Measurements from ENCODE around the gene ERGIC1.

ERGIC1 gene

GRCh38 chr5:172903790-172904189 is 69.7 kb downstream of the ERGIC1 start:
- no peak for DNase-seq

GRCh38 chr5:172904312-172904642 is 70.2 kb downstream of the ERGIC1 start:
- no peak for DNase-seq

DNA sequence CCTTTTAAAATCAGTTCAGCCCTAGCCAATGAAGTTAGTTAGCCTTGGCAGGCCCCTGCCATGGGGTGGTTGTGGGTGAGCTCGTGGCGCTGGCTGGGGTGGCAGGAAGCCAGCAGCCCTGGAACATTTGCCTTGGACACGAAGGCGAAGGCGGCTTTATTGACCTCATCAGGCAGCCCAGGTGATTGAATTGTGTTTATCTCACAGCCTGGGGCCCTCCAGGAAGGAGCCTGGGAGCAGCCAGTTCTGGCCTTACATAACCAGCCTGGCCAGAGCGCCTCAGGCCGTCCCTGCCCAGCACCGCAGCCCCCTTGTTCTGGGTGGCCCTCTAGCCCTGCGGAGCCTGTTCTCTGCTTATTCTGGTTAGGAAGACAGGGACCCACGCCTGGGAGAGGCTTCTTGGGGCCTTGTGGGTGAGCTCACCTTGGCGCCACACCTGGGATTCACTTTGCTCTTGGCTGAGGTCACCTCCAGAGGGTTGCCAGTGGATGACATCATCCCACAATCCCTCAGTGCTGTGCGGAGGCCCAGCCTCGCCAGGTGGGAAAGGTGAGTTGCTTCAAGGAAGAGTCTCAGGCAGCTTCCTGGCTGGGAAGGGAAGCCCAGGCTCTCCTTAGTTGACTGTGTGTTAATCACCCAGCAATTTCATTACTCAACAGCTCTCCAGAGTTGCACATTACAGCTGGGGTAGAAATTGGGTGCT is 70.7 kb downstream of the ERGIC1 start:
- DNase-seq: no peak

- DNase-seq: no peak
Observed at GRCh38 chr5:172905346-172906140, 71.5 kb downstream of the ERGIC1 start.

DNA sequence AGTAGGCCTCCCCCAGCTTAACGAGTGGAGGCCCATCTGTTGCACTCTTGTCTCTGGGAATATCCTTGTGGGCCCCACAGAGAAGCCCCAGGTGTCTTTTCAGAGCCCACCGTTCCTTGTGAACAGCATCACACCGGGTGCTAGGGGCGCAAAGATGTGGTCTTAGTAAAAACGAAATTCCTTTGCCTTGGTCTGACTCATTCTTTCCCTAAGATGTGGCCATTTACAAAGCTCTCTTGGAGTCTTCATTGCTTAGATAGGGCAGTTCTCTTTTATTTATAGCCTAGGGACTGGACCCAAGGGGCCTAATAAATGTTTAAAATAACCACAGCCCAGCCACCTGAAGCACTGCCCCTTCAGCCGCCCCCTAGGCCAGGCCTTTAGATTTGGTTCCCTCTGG is 72.4 kb downstream of the ERGIC1 start:
- DNase-seq: no peak

- no peak for DNase-seq
Observed at GRCh38 chr5:172906888-172907287, 72.8 kb downstream of the ERGIC1 start.

- DNase-seq: no peak
Observed at GRCh38 chr5:172907657-172908056, 73.6 kb downstream of the ERGIC1 start.

DNA sequence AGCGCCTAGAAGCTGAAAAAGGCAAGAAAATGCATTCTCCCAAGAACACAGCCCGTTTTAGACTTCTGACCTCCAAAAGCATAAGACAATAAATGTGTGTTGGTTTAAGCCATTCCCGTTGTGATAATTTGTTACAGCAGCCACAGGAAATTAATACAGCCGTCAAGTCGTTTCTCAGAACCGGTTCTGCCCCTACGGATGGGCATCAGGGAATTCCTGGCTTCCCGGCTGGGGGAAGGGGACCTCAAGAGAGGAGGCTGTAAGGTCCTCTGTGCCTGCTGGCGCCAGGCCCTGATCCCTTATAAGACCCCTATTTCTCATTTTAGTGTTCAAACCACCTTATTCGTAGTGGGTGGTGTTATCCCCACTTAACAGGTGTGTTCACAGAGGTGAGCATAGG is 74.6 kb downstream of the ERGIC1 start:
- DNase-seq: no peak

DNA sequence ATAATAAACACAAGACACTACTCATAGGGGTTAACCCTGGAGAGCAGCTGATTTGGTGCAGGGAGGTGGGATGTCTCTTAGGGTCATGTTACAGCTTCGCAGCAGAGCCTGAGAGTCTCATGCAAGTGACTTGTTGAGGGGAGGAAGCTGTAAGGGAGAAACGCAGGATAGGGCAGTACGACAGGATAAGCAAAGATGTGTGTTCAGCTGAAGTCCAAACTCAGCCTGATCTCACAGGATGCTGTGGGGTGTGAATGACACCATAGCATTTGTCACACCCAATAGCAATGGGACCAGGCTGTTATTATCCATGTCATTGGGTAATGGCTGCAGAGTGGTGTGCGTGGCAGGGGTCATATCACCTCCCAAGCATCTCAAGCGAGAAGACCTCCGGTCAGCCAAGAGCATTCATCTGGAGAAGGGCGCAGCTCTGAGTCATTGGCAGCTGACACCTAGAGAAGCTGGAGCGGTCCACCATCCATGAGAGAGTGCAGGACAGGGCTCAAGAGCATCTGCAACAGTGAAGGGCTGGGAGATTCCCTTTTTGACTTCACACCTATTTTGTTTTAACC is 76.0 kb downstream of the ERGIC1 start:
- no peak for DNase-seq

DNA sequence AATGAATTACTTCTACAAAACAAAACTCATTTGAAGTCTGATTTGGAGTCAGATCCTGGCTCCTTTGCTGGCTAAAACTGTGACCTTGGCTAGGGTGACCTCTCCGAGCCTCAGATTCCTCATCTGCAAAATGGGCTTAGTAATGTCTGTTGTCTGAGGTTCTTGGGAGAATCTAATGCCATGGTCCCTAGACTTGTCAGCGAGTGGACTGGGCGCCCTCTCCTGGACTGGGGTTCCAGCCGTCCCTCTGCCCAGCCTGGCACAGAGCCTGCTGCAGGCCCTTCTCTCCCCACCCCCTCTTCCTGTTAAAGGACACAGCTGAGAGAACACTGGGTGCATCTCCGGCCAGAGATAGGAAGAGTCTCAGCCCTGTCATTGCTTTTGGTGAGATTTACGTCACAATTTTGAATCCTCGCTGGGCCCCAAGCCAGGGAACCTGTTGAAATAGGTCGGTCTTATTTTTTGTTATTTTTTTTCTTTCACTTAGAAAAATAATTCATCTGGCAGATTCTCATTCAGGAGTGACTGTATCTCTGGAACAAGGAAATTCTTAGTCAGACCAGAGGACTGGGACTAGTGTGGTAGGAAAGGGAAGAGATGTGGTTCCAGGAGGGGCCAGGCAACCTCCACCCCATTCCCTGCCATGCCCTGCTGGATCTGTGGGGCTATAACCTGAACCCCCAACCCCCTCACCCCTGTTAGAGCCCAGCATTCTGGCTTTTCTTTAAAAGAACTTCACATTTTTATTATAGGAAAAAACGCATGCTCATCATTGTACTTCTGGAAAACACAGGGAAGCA is 77.0 kb downstream of the ERGIC1 start:
- peak; percentile 36 for DNase-seq

DNA sequence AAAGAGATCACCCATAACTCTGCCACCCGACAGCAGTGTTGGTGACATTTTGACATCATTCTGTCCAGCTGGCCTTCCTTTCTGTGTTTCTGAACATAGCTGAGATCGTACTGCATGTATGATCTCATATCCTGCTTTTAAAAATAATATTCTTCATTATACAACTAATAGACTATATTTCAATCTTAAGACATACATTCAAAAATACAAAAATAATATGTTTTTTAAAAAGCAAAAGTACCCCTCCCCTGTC is 77.5 kb downstream of the ERGIC1 start:
- DNase-seq: no peak

DNA sequence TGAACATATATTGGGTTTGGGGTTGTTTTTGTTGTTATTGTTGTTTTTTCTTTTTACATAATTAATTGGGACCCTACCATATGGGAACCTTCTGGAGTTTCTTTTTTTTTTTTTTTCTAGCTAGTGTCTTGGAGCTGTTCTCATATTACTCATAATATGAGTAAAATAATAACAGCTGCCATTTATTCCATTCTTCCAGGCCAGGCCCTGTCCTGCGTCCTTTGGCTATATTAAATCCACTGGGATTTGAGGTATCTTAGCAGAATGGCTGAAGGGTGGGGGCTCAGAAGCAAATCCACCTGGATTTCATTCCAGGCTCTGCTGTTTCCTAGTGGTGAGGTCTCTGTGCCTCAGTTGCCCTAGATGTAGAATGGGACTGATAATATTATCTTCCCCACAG is 77.9 kb downstream of the ERGIC1 start:
- DNase-seq: no peak

- DNase-seq: no peak
Observed at GRCh38 chr5:172913117-172913850, 79.2 kb downstream of the ERGIC1 start.

DNA sequence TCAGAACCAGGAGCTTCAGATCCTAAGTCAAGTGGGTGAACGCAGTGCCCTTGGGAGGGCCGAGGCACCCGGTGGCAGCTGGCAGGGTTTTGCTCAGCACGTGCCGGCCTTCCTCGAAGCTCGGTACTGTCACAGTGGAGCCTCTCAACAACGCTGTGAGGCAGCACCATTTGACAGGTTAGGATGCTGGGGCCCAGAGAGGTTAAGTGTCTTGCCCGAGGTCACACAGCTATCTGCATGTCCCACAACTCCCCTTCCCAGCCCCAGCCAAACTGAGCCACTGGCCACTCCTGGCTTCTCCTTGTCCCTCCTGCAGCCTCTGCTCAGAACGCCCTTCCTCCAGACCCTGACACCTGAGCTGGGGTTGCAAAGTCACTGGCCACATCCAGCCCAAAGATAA is 81.5 kb downstream of the ERGIC1 start:
- DNase-seq: no peak

DNA sequence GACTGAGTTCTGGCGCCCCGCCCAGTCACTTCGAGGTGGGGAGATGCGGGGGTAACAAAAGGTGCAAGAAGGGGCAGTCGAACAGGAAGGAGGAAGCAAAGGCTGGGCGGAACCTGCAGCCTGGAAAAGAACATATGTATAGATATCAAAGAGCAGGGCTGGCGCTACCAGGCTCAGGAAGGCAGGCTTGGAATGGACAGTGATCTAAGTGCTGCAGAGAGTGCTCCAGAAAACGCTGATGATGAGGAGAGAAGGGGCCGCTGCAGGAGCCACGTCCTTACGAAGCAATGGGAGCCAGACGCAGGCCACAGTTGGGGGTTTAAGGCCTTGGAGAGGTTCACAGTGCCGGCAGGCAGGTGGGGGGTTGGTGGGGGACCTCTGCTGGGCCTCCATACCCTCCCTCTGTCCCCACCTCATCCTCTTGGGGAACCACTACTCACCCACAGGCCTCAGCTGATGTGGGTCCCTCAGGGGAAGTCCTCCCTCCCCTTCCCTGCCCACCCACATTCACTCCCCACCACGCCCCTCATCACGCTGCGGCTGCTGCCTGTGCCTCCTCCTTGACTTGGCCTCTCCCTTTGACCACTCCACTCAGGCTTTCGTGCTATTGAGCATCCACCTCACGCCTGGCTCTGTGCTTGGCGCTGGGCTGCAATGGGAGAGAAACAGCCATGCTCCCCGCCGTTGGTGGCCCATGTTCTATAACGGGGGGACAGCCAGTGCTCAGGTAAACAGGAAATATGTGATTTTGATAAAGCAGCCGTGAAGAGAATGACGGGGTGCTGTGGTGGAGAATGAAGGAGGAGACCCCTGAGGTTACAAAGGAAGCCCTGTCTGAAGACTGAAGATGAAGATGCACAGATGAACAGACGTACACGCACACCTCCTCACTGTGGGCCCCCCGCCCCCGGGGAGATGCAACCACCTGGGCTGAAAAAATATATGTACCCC is 84.6 kb downstream of the ERGIC1 start:
- peak; percentile 39 for DNase-seq

- DNase-seq: no peak
Observed at GRCh38 chr5:172919525-172920446, 85.7 kb downstream of the ERGIC1 start.

DNA sequence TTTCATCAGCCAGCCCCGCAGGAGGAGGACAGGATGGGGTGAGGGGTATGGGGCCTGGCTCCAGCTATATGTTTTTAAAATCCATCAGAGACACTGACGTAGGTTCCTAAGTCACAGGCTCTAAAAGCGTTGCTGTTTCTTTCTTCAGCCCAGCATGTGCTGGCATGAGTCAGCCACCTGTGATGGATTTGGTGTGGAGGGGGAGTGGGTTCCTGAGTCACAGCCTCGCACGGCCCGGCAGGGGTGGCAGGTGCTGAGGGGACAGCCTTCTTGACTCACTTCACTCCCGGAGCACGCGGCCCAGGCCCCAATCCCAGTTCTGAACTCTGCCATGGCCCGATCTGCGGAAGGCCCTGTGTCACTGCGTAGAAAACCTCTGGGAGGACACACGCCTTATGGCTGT is 86.4 kb downstream of the ERGIC1 start:
- DNase-seq: no peak

GRCh38 chr5:172920995-172921394 is 86.9 kb downstream of the ERGIC1 start:
- no peak for DNase-seq

GRCh38 chr5:172921906-172922305 is 87.9 kb downstream of the ERGIC1 start:
- no peak for DNase-seq

DNA sequence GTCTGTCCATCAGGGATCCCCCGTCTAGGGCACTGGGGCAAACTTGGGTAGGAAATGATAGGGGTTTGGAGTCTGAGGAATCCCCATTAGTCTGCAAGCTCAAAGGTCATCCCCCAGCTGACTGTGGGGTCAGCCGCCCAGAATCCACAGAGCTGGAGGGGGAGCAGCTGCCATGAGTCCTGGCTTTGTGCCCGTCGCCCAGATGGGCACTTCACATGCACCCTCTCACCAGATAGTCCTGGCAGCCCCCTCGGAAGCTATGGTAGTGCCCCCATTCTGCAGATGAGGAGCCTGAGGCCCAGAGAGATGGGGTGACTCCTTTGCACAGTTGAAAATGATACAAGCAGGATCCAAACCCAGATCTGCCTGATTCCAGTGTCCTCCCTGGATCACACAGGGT is 89.5 kb downstream of the ERGIC1 start:
- no peak for DNase-seq

Data from CD4-positive, alpha-beta T cell treated with Interleukin-21 for 1 hour (primary cell).